H1 (cell line): Measurements from ENCODE around the gene MRM1. TPM values are rescaled to one million over a fixed set of nuclear protein-coding genes. Genes with fewer than 3 reads are reported as not detected.

Experiments used
- EP300 ChIP-seq, 2 experiments: IDR thresholded peaks; 1 replicate in 1 of 2; 2 replicates in 1 of 2; pipeline ENCODE4 v1.6.1; 2011 to 2012; ENCODE audit warnings: low read depth in 2 of 2, low read length in 2 of 2, mild to moderate bottlenecking in 2 of 2, borderline replicate concordance in 1 of 2, inconsistent platforms in 1 of 2, moderate library complexity in 1 of 2
- MAX ChIP-seq: IDR thresholded peaks from 2 replicates; pipeline ENCODE4 v1.6.1; 2012; ENCODE audit warnings: inconsistent platforms
- RBBP5 ChIP-seq: IDR thresholded peaks from 2 replicates; pipeline ENCODE4 v1.7.1; 2012; ENCODE audit warnings: low read depth, mild to moderate bottlenecking, inconsistent platforms, low read length, moderate library complexity, borderline replicate concordance
- SIX5 ChIP-seq: IDR thresholded peaks from 2 replicates; pipeline ENCODE4 v1.6.1; 2011; ENCODE audit warnings: mild to moderate bottlenecking, low read depth, low read length
- TAF1 ChIP-seq: IDR thresholded peaks from 2 replicates; pipeline ENCODE4 v1.6.1; 2011; ENCODE audit warnings: mild to moderate bottlenecking, low read depth, low read length
- TCF12 ChIP-seq: IDR thresholded peaks from 2 replicates; pipeline ENCODE4 v1.6.1; 2011; ENCODE audit warnings: low read depth, mild to moderate bottlenecking, low read length
- polyA plus RNA-seq, 7 experiments: library from polyadenylated mRNA; depleted of rRNA in 3 of 7; stranded (reverse) in 5 of 7; unstranded in 2 of 7; fragments of >200 nt in 5 of 7; fragments of 200-250 nt in 2 of 7; gene quantifications; 1 replicate in 5 of 7; 2 replicates in 1 of 7; 4 replicates in 1 of 7; pipeline versions ENCODE4 v1.2.1 to v1.2.3, GENCODE V29; 2011 to 2013; ENCODE audit warnings: missing spikeins in 2 of 7, mixed read lengths in 2 of 7
- total RNA-seq: library from RNA; stranded (reverse); fragmentation: NEBNext Ultra II Directional; extraction: Animal tissue kit (Norgen Biotek cat#: 25700); gene quantifications from 2 replicates; pipeline ENCODE4 v1.2.1, GENCODE V29; 2021
- TF ChIP-seq, protein P1 (sequence below): fragments of 300-600 bp; sonication (generic); IDR thresholded peaks from 2 replicates; pipeline ENCODE4 v1.7.1; 2012; ENCODE audit warnings: low read length, moderate library complexity, mild to moderate bottlenecking, inconsistent platforms; ENCODE audit not compliant: insufficient replicate concordance

Gene MRM1
- total and polyA plus RNA-seq, 2 of the 8 experiments (the other 6 are each of a cell fraction or from before 2014, with no cell fraction given) = 9.9 to 11.2 TPM

DNA sequence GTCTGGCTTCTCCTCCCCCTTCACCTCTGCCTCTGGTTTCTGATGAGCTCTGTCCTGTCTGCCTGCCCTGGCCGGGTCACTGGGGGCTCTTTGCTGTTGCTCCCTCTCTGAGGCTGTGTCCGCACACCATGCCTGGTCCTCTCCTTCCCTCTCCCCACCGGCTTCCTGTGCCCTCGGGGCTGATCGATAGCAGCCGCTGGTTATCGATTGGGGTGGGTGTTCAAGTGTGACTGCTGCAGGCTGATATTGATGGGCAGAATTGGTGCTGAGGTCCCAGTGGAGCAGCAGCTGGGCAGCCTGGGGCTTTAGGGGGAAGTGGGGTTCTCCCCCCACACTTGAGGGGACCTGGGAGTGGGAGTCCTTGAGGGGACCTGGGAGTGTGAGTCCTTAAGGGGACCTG, 16.4 kb downstream of the MRM1 start (continued):
- TF ChIP-seq, protein P1, sequence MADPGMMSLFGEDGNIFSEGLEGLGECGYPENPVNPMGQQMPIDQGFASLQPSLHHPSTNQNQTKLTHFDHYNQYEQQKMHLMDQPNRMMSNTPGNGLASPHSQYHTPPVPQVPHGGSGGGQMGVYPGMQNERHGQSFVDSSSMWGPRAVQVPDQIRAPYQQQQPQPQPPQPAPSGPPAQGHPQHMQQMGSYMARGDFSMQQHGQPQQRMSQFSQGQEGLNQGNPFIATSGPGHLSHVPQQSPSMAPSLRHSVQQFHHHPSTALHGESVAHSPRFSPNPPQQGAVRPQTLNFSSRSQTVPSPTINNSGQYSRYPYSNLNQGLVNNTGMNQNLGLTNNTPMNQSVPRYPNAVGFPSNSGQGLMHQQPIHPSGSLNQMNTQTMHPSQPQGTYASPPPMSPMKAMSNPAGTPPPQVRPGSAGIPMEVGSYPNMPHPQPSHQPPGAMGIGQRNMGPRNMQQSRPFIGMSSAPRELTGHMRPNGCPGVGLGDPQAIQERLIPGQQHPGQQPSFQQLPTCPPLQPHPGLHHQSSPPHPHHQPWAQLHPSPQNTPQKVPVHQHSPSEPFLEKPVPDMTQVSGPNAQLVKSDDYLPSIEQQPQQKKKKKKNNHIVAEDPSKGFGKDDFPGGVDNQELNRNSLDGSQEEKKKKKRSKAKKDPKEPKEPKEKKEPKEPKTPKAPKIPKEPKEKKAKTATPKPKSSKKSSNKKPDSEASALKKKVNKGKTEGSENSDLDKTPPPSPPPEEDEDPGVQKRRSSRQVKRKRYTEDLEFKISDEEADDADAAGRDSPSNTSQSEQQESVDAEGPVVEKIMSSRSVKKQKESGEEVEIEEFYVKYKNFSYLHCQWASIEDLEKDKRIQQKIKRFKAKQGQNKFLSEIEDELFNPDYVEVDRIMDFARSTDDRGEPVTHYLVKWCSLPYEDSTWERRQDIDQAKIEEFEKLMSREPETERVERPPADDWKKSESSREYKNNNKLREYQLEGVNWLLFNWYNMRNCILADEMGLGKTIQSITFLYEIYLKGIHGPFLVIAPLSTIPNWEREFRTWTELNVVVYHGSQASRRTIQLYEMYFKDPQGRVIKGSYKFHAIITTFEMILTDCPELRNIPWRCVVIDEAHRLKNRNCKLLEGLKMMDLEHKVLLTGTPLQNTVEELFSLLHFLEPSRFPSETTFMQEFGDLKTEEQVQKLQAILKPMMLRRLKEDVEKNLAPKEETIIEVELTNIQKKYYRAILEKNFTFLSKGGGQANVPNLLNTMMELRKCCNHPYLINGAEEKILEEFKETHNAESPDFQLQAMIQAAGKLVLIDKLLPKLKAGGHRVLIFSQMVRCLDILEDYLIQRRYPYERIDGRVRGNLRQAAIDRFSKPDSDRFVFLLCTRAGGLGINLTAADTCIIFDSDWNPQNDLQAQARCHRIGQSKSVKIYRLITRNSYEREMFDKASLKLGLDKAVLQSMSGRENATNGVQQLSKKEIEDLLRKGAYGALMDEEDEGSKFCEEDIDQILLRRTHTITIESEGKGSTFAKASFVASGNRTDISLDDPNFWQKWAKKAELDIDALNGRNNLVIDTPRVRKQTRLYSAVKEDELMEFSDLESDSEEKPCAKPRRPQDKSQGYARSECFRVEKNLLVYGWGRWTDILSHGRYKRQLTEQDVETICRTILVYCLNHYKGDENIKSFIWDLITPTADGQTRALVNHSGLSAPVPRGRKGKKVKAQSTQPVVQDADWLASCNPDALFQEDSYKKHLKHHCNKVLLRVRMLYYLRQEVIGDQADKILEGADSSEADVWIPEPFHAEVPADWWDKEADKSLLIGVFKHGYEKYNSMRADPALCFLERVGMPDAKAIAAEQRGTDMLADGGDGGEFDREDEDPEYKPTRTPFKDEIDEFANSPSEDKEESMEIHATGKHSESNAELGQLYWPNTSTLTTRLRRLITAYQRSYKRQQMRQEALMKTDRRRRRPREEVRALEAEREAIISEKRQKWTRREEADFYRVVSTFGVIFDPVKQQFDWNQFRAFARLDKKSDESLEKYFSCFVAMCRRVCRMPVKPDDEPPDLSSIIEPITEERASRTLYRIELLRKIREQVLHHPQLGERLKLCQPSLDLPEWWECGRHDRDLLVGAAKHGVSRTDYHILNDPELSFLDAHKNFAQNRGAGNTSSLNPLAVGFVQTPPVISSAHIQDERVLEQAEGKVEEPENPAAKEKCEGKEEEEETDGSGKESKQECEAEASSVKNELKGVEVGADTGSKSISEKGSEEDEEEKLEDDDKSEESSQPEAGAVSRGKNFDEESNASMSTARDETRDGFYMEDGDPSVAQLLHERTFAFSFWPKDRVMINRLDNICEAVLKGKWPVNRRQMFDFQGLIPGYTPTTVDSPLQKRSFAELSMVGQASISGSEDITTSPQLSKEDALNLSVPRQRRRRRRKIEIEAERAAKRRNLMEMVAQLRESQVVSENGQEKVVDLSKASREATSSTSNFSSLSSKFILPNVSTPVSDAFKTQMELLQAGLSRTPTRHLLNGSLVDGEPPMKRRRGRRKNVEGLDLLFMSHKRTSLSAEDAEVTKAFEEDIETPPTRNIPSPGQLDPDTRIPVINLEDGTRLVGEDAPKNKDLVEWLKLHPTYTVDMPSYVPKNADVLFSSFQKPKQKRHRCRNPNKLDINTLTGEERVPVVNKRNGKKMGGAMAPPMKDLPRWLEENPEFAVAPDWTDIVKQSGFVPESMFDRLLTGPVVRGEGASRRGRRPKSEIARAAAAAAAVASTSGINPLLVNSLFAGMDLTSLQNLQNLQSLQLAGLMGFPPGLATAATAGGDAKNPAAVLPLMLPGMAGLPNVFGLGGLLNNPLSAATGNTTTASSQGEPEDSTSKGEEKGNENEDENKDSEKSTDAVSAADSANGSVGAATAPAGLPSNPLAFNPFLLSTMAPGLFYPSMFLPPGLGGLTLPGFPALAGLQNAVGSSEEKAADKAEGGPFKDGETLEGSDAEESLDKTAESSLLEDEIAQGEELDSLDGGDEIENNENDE = no peak
- TF ChIP-seq TCF12 = no peak
- no peak for TF ChIP-seq MAX
- TF ChIP-seq SIX5 = no peak
- TF ChIP-seq EP300 (IDR thresholded peaks at IDR 0.05; ENCODE audit: borderline replicate concordance in 1 of 2, low read depth in 2 of 2, low read length in 2 of 2) = no peak
- no peak for TF ChIP-seq RBBP5
- no peak for TF ChIP-seq TAF1
- TF ChIP-seq, all 59 proteins: peak for 0
